Urinary bladder (tissue), 4 donors: ENCODE results near the gene CDH11. TPM values are rescaled to one million over a fixed set of nuclear protein-coding genes. Genes with fewer than 3 reads are reported as not detected.

Experiments used
- DNase-seq: peaks from one replicate; pipeline ENCODE4 v3.0.0-alpha.2; 2015; ENCODE audit errors: extremely low spot score
- H3K27ac ChIP-seq: one replicate; pipeline ENCODE4 v1.5.1; 2013; ENCODE audit warnings: low read depth, mild to moderate bottlenecking, moderate library complexity
- H3K36me3 ChIP-seq: one replicate; pipeline ENCODE4 v1.6.1; 2013; ENCODE audit warnings: mild to moderate bottlenecking, moderate library complexity; ENCODE audit not compliant: insufficient read depth
- H3K4me1 ChIP-seq: one replicate; pipeline ENCODE4 v1.6.1; 2013; ENCODE audit warnings: mild to moderate bottlenecking, moderate library complexity; ENCODE audit not compliant: insufficient read depth
- H3K4me3 ChIP-seq: one replicate; pipeline ENCODE4 v1.5.1; 2013; ENCODE audit warnings: low read depth, low read length
- WGBS: extraction: QIAGEN DNeasy Blood & Tissue Kit; methylation state at CpG from one replicate; pipeline ENCODE4 v1.1.7; 2013; 5-methylcytosine and 5-hydroxymethylcytosine counted together
- polyA plus RNA-seq: library from polyadenylated mRNA; stranded (reverse); fragments of 200-250 nt; gene quantifications from one replicate; pipeline ENCODE4 v1.2.3, GENCODE V29; 2013
- total RNA-seq: library from RNA; depleted of rRNA; stranded (reverse); fragments of >200 nt; gene quantifications from one replicate; pipeline ENCODE4 v1.2.3, GENCODE V29; 2014
- donor health status: healthy with polysubstance abuse.
- donor health status: healthy.

The CDH11 gene
- total and polyA plus RNA-seq, 2 donors, result 71.9 to 428 TPM

DNA sequence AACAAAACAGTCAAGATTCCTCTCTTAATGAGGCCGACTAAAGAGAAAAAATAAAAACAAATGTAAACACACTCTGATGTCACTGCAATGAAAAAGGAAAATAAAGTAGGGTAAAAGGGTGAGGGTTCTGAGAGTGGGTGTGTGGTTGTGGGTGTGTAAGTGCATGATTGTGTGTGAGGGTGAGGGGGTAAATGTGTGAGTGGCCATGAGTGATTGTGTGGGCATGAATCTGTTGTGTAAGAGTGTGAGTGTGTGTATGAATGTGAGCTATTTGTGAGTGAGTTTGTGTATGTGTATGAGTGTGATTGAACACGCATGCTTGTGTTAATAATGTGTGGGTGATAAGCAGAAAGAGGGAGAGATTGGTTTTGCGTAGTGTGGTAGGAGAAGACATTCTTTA lies 132.8 kb downstream of the CDH11 start:
- DNase-seq, result no peak
- no peak overlapping the region for H3K4me3 ChIP-seq
- H3K27ac ChIP-seq, result no peak overlapping the region
- H3K36me3 ChIP-seq, result no peaks in the 10 kb centered on the region
- 75% methylated on average over 3 of the region's 3 CpGs for WGBS
- no peaks in the 10 kb centered on the region for H3K4me1 ChIP-seq

DNA sequence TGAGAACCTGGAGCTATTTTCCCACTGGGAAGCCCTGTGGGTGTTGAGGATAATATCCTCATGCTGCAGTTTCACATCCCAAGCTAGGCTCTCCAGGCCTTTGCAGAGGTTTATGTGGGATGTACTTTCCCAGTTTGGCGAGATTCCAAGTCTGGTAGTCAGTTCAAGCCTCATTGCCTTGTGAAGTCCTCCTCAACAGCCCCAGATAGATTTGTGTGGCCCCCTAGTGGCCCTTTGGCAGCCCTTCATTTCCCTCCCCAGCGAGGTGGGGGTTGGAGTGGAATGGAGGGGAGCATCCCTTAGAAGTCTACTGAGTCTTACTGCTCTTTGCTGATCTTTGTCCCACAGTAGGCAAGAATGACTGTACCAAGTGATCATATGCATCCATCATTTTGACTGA lies 137.9 kb downstream of the CDH11 start:
- Histone ChIP-seq H3K36me3 (no peaks in the 10 kb centered on the region), H3K4me3 (no peak overlapping the region), H3K27ac (no peak overlapping the region), H3K4me1 (no peaks in the 10 kb centered on the region)
- DNase-seq, result no peak
- 22% methylated on average over 2 of the region's 2 CpGs for WGBS

DNA sequence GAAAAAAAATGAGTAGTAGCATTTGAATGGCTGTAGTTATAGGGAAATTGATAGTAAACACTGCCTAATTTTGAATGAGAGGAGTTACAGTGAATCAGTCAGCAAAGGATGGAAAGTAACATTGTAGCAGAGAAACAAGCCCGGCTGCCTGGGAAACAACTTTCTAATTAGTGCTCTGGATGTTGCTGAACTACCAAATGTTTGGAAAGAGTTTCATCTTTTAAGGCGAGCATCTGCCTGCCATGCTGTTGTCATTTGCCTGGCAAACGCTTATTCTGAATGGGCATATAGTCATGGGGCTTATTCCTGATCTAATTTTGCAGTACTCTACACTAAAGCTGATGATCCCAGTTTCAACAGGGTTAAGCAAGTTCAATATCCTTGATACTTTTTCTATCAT lies 138.6 kb downstream of the CDH11 start:
- DNase-seq, result no peak
- WGBS, result 75% methylated on average over 3 of the region's 3 CpGs
- H3K4me3 ChIP-seq, result no peak overlapping the region

DNA sequence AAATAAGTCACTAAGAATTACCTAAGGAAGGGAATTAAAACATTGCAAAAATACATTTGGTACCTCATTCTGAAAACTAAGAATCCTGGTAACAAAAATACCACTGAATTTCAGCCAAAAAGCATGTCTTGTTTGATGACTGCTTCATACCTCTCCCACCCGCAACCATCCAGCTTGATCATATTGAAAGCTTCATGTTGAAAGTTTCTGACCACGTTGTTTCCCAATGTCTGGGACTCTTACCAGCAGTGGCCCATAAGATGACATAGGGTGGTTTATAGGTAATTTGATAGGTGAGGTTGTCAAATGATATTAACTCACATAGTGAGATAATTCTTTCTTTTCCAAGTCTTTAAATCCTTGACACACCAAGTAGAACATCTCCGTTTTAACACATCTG lies 139.3 kb downstream of the CDH11 start:
- 87% methylated on average over 3 of the region's 3 CpGs for WGBS
- H3K27ac ChIP-seq, result no peak overlapping the region
- no peaks in the 10 kb centered on the region for H3K36me3 ChIP-seq
- no peaks in the 10 kb centered on the region for H3K4me1 ChIP-seq
- H3K4me3 ChIP-seq, result no peak overlapping the region
- no peak for DNase-seq

More for the DNA sequence above, 138.6 kb downstream of the CDH11 start:
- no peak overlapping the region for H3K27ac ChIP-seq
- no peaks in the 10 kb centered on the region for H3K36me3 ChIP-seq
- no peaks in the 10 kb centered on the region for H3K4me1 ChIP-seq

DNA sequence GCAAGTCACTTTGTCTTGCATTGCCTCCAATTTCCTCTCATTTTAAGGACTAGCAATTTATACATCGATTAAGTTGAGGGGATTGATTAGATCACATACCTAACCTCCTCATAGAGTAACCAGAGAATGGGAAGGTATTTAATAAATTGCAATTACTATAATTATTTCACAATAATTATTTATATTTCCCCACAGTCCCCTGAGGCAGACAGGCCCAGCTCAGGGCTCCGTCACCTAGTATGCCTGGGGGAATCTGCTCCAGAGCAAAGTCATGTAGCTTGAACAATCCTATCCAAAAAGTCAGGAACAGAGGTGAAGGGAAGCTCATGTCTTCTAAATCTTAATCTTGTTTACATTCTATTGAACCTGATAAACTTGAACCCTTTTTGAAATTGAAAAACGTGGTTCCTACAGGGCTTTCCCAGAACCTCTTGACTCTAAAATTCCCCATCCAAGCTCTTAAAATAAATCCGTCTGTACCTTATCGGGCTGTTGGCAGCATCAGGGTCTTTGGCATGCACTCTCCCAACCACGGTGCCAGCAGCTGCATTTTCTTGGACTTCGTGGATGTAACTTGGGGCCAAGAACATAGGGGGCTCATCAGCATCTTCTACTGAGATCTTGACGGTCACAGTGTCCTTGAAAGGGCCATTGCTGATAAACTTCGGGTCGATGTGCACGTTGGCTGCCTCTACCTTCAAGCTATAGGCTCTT lies 140.1 kb downstream of the CDH11 start:
- H3K36me3 ChIP-seq, result no peaks in the 10 kb centered on the region
- WGBS, result 50% methylated on average over 11 of the region's 11 CpGs
- H3K4me1 ChIP-seq, result no peaks in the 10 kb centered on the region
- DNase-seq, result no peak
- H3K27ac ChIP-seq, result no peak overlapping the region
- no peak overlapping the region for H3K4me3 ChIP-seq

DNA sequence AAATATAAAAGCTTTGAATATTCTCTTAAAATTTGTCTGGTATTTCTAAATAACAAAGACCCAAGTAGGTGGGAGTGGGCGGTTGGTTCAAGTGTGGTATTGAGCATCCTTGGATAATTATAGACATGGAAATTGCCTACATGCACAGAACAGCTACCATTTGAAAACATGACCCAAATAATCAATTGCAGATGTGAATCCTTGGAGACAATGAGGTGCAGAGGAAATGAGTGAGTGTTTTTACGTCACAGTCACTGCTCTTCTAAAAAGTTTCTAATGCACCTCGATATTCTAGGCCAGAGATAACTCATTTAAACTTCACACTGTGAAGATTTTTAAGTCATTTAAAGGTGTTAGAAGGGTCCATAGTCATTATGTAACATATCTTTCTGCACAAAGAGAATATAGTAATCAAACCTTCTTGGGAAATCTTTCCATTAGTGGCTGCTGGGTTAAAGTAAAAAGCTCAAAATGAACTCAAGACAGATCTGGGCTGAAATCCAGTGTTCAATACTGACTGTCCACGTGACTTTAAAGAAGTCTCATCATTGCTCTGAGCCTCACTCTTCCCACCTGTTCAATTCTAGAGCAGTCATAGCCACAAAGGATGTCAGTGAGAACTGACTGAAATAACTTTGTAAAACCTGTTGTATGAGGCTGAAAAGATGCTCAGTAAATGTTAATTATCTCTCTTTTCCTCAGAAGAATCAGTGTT lies 144.5 kb downstream of the CDH11 start:
- DNase-seq, result no peak
- no peaks in the 10 kb centered on the region for H3K36me3 ChIP-seq
- H3K4me3 ChIP-seq, result no peak overlapping the region
- H3K4me1 ChIP-seq, result no peaks in the 10 kb centered on the region
- no peak overlapping the region for H3K27ac ChIP-seq
- WGBS, result 80% methylated on average over 4 of the region's 4 CpGs

DNA sequence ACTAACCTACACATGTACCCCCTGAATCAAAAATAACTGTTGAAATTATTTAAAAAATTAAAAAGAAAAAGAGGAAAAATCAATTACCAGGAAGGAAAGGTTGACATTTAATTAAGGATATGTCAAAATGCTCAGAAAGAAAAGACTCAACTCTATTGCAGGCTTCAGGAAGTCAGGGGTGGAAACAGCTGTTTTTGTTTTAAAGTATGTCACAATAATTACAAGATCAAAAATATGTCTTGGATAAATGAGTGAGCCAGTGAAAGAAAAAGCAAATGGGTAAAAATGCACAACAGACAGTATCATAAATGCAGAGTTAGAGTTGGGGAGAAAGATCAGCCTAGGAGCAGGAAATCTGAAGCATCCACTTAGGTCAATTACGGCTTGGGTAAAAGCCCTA lies 146.0 kb downstream of the CDH11 start:
- no peaks in the 10 kb centered on the region for H3K36me3 ChIP-seq
- DNase-seq, result no peak
- H3K27ac ChIP-seq, result no peak overlapping the region
- 91% methylated on average over 1 of the region's 1 CpG for WGBS
- H3K4me3 ChIP-seq, result no peak overlapping the region
- no peaks in the 10 kb centered on the region for H3K4me1 ChIP-seq

DNA sequence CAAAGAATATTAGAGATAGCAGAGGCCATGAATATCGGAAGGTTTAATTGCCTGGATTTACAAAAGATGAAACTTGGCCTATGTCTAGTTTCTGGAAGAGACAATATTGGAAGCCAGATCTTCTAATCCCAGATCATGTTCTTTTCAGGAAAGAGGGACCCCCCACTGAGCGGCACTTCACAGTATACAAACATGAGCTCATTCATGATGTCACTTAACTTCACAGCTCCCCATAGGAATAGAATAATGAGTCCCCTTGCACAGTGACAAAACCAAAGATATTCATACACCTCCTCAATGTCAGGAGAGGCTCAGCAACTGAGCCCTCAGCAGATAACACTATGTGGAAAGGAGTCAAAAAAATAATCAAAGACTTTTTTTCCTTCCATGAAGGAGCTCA lies 147.5 kb downstream of the CDH11 start:
- no peaks in the 10 kb centered on the region for H3K4me1 ChIP-seq
- no peak for DNase-seq
- H3K36me3 ChIP-seq, result no peaks in the 10 kb centered on the region
- WGBS, result 73% methylated on average over 2 of the region's 2 CpGs
- H3K27ac ChIP-seq, result no peak overlapping the region
- no peak overlapping the region for H3K4me3 ChIP-seq

DNA sequence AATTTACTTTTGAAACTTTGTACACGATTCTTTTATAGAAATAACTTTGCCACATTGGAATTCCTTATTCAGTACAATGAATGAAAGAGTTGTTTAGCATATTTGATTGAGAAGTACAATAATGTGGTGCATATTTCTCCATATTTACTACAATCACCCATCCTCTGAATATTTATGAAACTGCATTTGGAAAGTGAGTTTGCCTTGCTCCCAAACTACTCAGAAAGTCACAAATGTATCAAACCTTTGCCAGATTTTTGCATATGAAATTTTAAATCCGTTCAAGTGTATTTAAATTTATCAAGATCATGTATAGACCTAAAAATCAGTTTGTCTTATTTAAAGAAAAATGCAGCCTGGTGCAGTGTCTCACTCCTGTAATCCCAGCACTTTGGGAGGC lies 148.7 kb downstream of the CDH11 start:
- 70% methylated on average over 2 of the region's 2 CpGs for WGBS
- Histone ChIP-seq H3K27ac (no peak overlapping the region), H3K4me3 (no peak overlapping the region), H3K36me3 (no peaks in the 10 kb centered on the region), H3K4me1 (no peaks in the 10 kb centered on the region)
- no peak for DNase-seq

DNA sequence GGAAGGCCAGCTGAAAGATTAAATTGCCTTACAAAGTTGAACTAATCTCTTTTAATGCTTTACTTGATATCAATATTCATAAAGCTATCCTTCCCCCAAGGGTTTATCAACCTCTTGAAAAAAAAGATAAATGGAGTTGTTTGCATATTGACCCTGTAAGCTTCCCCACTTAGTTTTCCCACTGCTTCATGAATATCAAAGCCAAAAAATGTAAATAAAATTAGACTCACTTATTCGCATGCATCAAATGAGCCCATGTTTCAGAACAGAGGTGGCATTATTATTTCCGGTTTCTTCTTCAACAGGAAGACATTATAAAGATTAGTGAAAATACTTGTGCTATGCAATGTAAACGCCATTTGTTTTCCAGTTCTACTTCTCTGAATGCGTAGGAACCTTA lies 150.7 kb downstream of the CDH11 start:
- Histone ChIP-seq H3K27ac (no peak overlapping the region), H3K4me1 (no peaks in the 10 kb centered on the region), H3K4me3 (no peak overlapping the region), H3K36me3 (no peaks in the 10 kb centered on the region)
- DNase-seq, result no peak
- whole genome bisulfite sequencing, result 84% methylated on average over 4 of the region's 4 CpGs

DNA sequence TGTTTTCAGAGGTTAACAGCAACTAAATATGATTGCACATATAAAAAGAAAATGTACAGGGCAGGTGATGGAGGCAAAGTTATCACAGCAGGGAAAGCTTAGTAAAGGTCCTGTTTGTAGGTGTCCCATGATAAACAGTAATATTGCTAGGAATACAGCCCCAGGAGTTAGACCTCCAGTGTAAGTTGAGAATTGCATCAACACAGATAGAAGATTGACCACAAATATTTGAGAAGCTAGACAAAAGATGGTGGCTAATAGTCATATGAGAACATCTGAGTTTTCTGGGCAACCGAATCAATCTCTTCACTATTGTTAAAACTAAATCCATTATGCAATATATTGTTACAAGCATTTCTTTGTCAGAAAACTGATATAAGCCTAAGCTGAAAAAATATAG lies 152.6 kb downstream of the CDH11 start:
- DNase-seq, result no peak
- Histone ChIP-seq H3K36me3 (no peaks in the 10 kb centered on the region), H3K4me3 (no peak overlapping the region), H3K4me1 (no peaks in the 10 kb centered on the region), H3K27ac (peak overlapping the region; percentile 50)
- 85% methylated on average over 1 of the region's 1 CpG for WGBS

DNA sequence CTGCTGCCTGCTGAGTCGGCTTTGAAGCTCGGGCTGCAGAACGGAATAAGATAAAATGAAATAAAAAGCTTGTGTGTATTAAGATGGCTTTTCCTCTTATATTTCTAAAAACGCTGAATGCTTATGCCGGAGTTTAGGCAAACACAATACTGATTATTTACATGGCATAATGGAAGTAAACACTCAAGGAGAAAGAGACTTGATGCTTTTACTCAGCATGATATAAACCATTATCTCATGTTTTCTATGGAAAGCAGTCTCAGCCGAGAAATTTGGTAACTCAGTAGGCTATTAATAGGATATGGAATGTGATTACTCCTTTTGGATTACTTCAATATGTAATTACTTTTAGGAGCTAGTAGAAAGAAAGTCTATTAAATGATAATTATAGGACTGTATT lies 153.3 kb downstream of the CDH11 start:
- no peak for DNase-seq
- Histone ChIP-seq H3K27ac (no peak overlapping the region), H3K36me3 (no peaks in the 10 kb centered on the region), H3K4me1 (no peaks in the 10 kb centered on the region), H3K4me3 (no peak overlapping the region)
- WGBS, result 53% methylated on average over 6 of the region's 6 CpGs

DNA sequence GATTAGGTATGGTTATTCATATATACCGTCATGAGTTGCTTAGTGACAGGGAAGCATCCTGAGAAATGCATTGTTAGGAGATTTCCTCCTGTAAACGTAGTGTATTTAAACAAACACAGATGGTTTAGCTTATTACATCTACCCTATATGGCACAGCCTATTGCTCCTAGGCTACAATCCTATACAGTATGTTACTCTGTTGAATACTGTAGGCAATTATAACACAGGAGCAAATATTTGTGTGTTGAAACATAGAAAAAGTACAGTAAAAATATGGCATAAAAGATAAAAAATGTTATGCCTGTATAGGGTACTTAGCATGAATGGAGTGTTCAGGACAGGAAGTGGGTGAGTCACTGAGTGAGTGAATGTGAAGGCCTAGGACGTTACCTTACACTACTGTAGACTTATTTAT lies 157.7 kb downstream of the CDH11 start:
- Histone ChIP-seq H3K36me3 (no peaks in the 10 kb centered on the region), H3K4me3 (no peak overlapping the region)
- 72% methylated on average over 3 of the region's 3 CpGs for WGBS

DNA sequence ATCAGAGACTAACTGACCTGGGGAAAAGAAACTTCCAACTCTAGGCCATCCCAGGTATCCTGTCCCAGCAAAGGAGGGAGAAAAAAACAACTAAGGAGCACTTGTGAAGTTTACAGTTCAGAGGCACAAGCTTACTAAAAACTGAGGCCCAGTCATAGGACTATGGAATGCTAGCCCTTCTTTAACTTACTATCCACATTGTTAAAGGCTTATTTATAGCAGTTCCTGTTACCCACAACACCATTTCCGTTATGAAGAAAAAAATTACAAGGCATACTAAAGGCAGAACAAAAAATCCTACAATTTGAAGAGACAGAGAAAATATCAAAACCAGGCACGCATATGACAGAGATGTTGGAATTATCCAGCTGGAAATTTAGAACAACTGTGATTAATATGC lies 159.1 kb downstream of the CDH11 start:
- DNase-seq, result no peak
- 37% methylated on average over 2 of the region's 2 CpGs for WGBS
- H3K27ac ChIP-seq, result no peak overlapping the region
- no peak overlapping the region for H3K4me3 ChIP-seq
- no peaks in the 10 kb centered on the region for H3K36me3 ChIP-seq
- no peaks in the 10 kb centered on the region for H3K4me1 ChIP-seq

More for the DNA sequence above, 157.7 kb downstream of the CDH11 start:
- H3K4me1 ChIP-seq, result no peaks in the 10 kb centered on the region
- no peak for DNase-seq
- H3K27ac ChIP-seq, result no peak overlapping the region
